ACC112 (cell line): ENCODE data around the gene NT5E.
A peak's percentile ranks its signal among the peaks of the same experiment; 100 is the strongest.

ENCODE experiments used
- H2AFZ ChIP-seq: fragments of 200-600 bp; sonication (generic); one replicate; pipeline ENCODE4 v1.6.0; 2017; ENCODE audit warnings: antibody characterized with exemption, low read length; ENCODE audit not compliant: unreplicated experiment
- H3K27ac ChIP-seq: fragments of 200-600 bp; sonication (generic); 2 replicates; pipeline ENCODE4 v1.5.1; 2014; ENCODE audit warnings: low read depth, mild to moderate bottlenecking, antibody characterized with exemption, low read length, moderate library complexity
- H3K27me3 ChIP-seq: fragments of 200-600 bp; sonication (generic); 2 replicates; pipeline ENCODE4 v1.6.1; 2014; ENCODE audit warnings: mild to moderate bottlenecking, antibody characterized with exemption, low read length, moderate library complexity, mixed read lengths; ENCODE audit not compliant: insufficient read depth
- H3K36me3 ChIP-seq: fragments of 200-600 bp; sonication (generic); 2 replicates; pipeline ENCODE4 v1.6.1; 2016; ENCODE audit warnings: mild to moderate bottlenecking, antibody characterized with exemption, low read length, moderate library complexity, mixed read lengths; ENCODE audit not compliant: insufficient read depth
- H3K4me1 ChIP-seq: fragments of 200-600 bp; sonication (generic); one replicate; pipeline ENCODE4 v1.6.1; 2016; ENCODE audit warnings: low read length, mixed read lengths; ENCODE audit not compliant: insufficient read depth, unreplicated experiment, control insufficient read depth
- H3K4me3 ChIP-seq: fragments of 200-600 bp; sonication (generic); 2 replicates; pipeline ENCODE4 v1.5.1; 2014; ENCODE audit warnings: mild to moderate bottlenecking, low read depth, low read length
- H3K79me2 ChIP-seq: fragments of 200-600 bp; sonication (generic); one replicate; pipeline ENCODE4 v1.6.0; 2016; ENCODE audit warnings: low read length; ENCODE audit not compliant: control insufficient read depth, unreplicated experiment, insufficient read depth

NT5E gene

GRCh38 chr6:85421972-85422371 is 27.9 kb upstream of the NT5E start:
- peak overlapping the region; percentile 8 for H2AFZ ChIP-seq
- H3K27ac ChIP-seq, result peak overlapping the region; percentile 64

GRCh38 chr6:85422996-85423395 is 26.9 kb upstream of the NT5E start:
- Histone ChIP-seq H2AFZ (no peak overlapping the region), H3K27me3 (no peaks in the 10 kb centered on the region), H3K36me3 (peaks cover 9% of the 10 kb centered on the region; the same call in 1 of the 2 replicates), H3K79me2 (no peaks in the 10 kb centered on the region), H3K4me3 (no peak overlapping the region), H3K4me1 (peaks cover 44% of the 10 kb centered on the region), H3K27ac (no peak overlapping the region)

More at GRCh38 chr6:85421972-85422371, 27.9 kb upstream of the NT5E start:
- Histone ChIP-seq H3K4me1 (peaks cover 49% of the 10 kb centered on the region), H3K79me2 (no peaks in the 10 kb centered on the region), H3K27me3 (no peaks in the 10 kb centered on the region), H3K4me3 (no peak overlapping the region), H3K36me3 (peaks cover 9% of the 10 kb centered on the region; the same call in 1 of the 2 replicates)

GRCh38 chr6:85424981-85425380 is 24.9 kb upstream of the NT5E start:
- Histone ChIP-seq H3K27ac (no peak overlapping the region), H3K79me2 (no peaks in the 10 kb centered on the region), H3K36me3 (peaks cover 12% of the 10 kb centered on the region; the same call in 1 of the 2 replicates), H3K27me3 (no peaks in the 10 kb centered on the region), H3K4me3 (no peak overlapping the region), H2AFZ (no peak overlapping the region), H3K4me1 (peaks cover 25% of the 10 kb centered on the region)

GRCh38 chr6:85425997-85426396 is 23.9 kb upstream of the NT5E start:
- Histone ChIP-seq H2AFZ (no peak overlapping the region), H3K36me3 (peaks cover 12% of the 10 kb centered on the region; the same call in 1 of the 2 replicates), H3K27ac (no peak overlapping the region), H3K79me2 (no peaks in the 10 kb centered on the region), H3K4me3 (no peak overlapping the region), H3K27me3 (no peaks in the 10 kb centered on the region), H3K4me1 (peaks cover 15% of the 10 kb centered on the region)

GRCh38 chr6:85428486-85428885 is 21.4 kb upstream of the NT5E start:
- H3K79me2 ChIP-seq, result no peaks in the 10 kb centered on the region
- no peak overlapping the region for H2AFZ ChIP-seq
- peaks cover 12% of the 10 kb centered on the region; the same call in 1 of the 2 replicates for H3K36me3 ChIP-seq
- H3K4me1 ChIP-seq, result no peaks in the 10 kb centered on the region
- no peaks in the 10 kb centered on the region for H3K27me3 ChIP-seq
- H3K27ac ChIP-seq, result no peak overlapping the region
- no peak overlapping the region for H3K4me3 ChIP-seq

- Histone ChIP-seq H3K27me3 (no peaks in the 10 kb centered on the region), H3K79me2 (no peaks in the 10 kb centered on the region), H3K27ac (no peak overlapping the region), H3K4me3 (no peak overlapping the region), H2AFZ (no peak overlapping the region), H3K4me1 (no peaks in the 10 kb centered on the region), H3K36me3 (peaks cover 16% of the 10 kb centered on the region; the same call in 1 of the 2 replicates)
Measured at GRCh38 chr6:85429346-85429745, 20.5 kb upstream of the NT5E start.

GRCh38 chr6:85431271-85431670 is 18.6 kb upstream of the NT5E start:
- Histone ChIP-seq H3K27me3 (no peaks in the 10 kb centered on the region), H3K27ac (no peak overlapping the region), H3K79me2 (no peaks in the 10 kb centered on the region), H3K36me3 (peaks cover 10% of the 10 kb centered on the region; the same call in 1 of the 2 replicates), H3K4me1 (peaks cover 11% of the 10 kb centered on the region), H3K4me3 (no peak overlapping the region), H2AFZ (no peak overlapping the region)

- H3K27ac ChIP-seq, result no peak overlapping the region
- no peaks in the 10 kb centered on the region for H3K27me3 ChIP-seq
- H3K4me1 ChIP-seq, result peaks cover 19% of the 10 kb centered on the region
- H3K4me3 ChIP-seq, result no peak overlapping the region
- no peaks in the 10 kb centered on the region for H3K79me2 ChIP-seq
- H2AFZ ChIP-seq, result no peak overlapping the region
- 0 out of 2 replicates have a peak, but pooled peaks cover 6% of the 10 kb centered on the region for H3K36me3 ChIP-seq
Measured at GRCh38 chr6:85432554-85432953, 17.3 kb upstream of the NT5E start.

GRCh38 chr6:85435851-85436250 is 14.0 kb upstream of the NT5E start:
- Histone ChIP-seq H3K27me3 (no peaks in the 10 kb centered on the region), H3K36me3 (0 out of 2 replicates have a peak, but pooled peaks cover 4% of the 10 kb centered on the region), H3K4me3 (peak overlapping the region; percentile 66), H3K79me2 (no peaks in the 10 kb centered on the region), H2AFZ (peak overlapping the region; percentile 86), H3K27ac (peak overlapping the region; percentile 69), H3K4me1 (peaks cover 19% of the 10 kb centered on the region)

- Histone ChIP-seq H3K36me3 (peaks cover 4% of the 10 kb centered on the region; the same call in 1 of the 2 replicates), H3K4me3 (peak overlapping the region; percentile 27)
Measured at GRCh38 chr6:85436411-85436810, 13.5 kb upstream of the NT5E start.

GRCh38 chr6:85436939-85437495 is 12.9 kb upstream of the NT5E start:
- no peaks in the 10 kb centered on the region for H3K27me3 ChIP-seq
- H3K36me3 ChIP-seq, result peaks cover 9% of the 10 kb centered on the region; the same call in 1 of the 2 replicates
- H2AFZ ChIP-seq, result peak overlapping the region; percentile 86
- H3K4me1 ChIP-seq, result peaks cover 19% of the 10 kb centered on the region
- H3K4me3 ChIP-seq, result no peak overlapping the region
- H3K27ac ChIP-seq, result peak overlapping the region; percentile 69; the same call in 1 of the 2 replicates
- no peaks in the 10 kb centered on the region for H3K79me2 ChIP-seq

More at GRCh38 chr6:85436411-85436810, 13.5 kb upstream of the NT5E start:
- Histone ChIP-seq H3K27ac (peak overlapping the region; percentile 69), H3K4me1 (peaks cover 19% of the 10 kb centered on the region), H3K79me2 (no peaks in the 10 kb centered on the region), H3K27me3 (no peaks in the 10 kb centered on the region), H2AFZ (peak overlapping the region; percentile 86)
